Endothelial cell of umbilical vein (primary cell): ENCODE data around the gene CARNS1.
A peak's percentile ranks its signal among the peaks of the same experiment; 100 is the strongest.

Experiments
- EZH2 ChIP-seq: IDR thresholded peaks from 2 replicates; pipeline ENCODE4 v1.6.1; 2012; ENCODE audit warnings: borderline replicate concordance, low read depth, mild to moderate bottlenecking, moderate library complexity, low read length, inconsistent platforms; ENCODE audit not compliant: severe bottlenecking
- FOS ChIP-seq: IDR thresholded peaks from 2 replicates; pipeline ENCODE4 v1.6.1; 2011; ENCODE audit warnings: mild to moderate bottlenecking, low read length, moderate library complexity, borderline replicate concordance; ENCODE audit not compliant: insufficient read depth
- GATA2 ChIP-seq: IDR thresholded peaks from 2 replicates; pipeline ENCODE4 v1.7.0; 2011; ENCODE audit warnings: low read depth, mild to moderate bottlenecking, moderate library complexity, mixed read lengths, low read length; ENCODE audit not compliant: insufficient read length, insufficient read depth
- JUN ChIP-seq: IDR thresholded peaks from 2 replicates; pipeline ENCODE4 v1.6.1; 2011; ENCODE audit warnings: borderline replicate concordance, low read depth; ENCODE audit not compliant: insufficient read length, insufficient read depth
- MYC ChIP-seq: IDR thresholded peaks from one replicate; pipeline ENCODE4 v1.6.1; 2011; ENCODE audit warnings: mild to moderate bottlenecking, low read depth, low read length
- POLR2A ChIP-seq: IDR thresholded peaks from 2 replicates; pipeline ENCODE4 v1.6.1; 2012; ENCODE audit warnings: low read depth, mild to moderate bottlenecking, control low read depth, low read length
- POLR2AphosphoS5 ChIP-seq: IDR thresholded peaks from 2 replicates; pipeline ENCODE4 v1.6.1; 2012; ENCODE audit warnings: low read depth, mild to moderate bottlenecking, control low read depth, low read length, moderate library complexity; ENCODE audit not compliant: insufficient read depth
- TF ChIP-seq, protein P1 (sequence below), 2 donors: IDR thresholded peaks; 1 replicate in 1 of 2; 2 replicates in 1 of 2; pipeline ENCODE4 v1.5.1; 2011; ENCODE audit warnings: low read length in 2 of 2, mild to moderate bottlenecking in 2 of 2, moderate library complexity in 2 of 2, control low read depth in 1 of 2, inconsistent platforms in 1 of 2, low read depth in 1 of 2; ENCODE audit not compliant: insufficient read depth in 1 of 2; ENCODE audit errors: extremely low read depth in 1 of 2
- TF ChIP-seq, protein P2 (sequence below): IDR thresholded peaks from 2 replicates; pipeline ENCODE4 v1.6.1; 2011; ENCODE audit not compliant: insufficient read depth, insufficient read length

DNA sequence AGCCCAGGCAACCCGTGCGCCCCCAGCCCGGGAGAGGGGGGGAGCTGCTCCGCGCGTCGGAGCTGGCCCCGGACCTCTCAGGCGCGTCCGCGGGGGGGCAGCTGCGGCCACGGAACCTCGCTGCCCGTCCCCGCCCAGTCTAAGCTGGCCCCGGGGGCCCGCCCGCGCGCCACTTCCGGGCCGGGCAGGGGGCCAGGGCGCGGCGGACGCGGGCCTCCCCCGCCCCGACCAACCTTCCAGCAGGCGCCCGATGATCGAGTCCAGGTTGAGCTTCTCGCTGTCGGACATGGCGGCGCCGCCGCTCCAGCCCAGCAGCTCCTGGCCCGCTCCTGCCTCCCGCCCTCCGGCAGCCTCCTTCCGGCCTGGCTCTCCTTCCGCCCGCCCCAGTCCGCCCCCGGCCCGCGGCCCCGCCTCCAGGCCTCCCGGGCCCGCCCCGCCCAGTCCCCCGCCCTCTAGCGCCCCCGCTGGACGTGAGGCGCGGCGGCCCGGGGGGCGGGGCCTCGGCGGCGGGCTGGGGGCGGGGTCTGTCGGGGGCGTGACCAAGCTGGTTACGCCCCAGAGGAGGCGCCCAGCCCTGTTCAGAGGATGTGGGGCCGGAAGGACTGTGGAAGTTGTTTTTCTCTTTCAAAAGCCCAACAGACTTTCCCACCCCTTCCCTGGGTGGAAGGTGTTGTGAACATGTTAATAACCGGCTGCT is 13.8 kb upstream of the CARNS1 start, which contains the start of gene PPP1CA:
- TF ChIP-seq, protein P1, sequence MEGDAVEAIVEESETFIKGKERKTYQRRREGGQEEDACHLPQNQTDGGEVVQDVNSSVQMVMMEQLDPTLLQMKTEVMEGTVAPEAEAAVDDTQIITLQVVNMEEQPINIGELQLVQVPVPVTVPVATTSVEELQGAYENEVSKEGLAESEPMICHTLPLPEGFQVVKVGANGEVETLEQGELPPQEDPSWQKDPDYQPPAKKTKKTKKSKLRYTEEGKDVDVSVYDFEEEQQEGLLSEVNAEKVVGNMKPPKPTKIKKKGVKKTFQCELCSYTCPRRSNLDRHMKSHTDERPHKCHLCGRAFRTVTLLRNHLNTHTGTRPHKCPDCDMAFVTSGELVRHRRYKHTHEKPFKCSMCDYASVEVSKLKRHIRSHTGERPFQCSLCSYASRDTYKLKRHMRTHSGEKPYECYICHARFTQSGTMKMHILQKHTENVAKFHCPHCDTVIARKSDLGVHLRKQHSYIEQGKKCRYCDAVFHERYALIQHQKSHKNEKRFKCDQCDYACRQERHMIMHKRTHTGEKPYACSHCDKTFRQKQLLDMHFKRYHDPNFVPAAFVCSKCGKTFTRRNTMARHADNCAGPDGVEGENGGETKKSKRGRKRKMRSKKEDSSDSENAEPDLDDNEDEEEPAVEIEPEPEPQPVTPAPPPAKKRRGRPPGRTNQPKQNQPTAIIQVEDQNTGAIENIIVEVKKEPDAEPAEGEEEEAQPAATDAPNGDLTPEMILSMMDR (IDR thresholded peaks at IDR 0.05; ENCODE audit: extremely low read depth in 1 of 2, insufficient read depth in 1 of 2, low read depth in 1 of 2, low read length in 2 of 2), result peak in 1 of 2 donors; percentile 26
- TF ChIP-seq POLR2AphosphoS5 (peak; percentile 98), GATA2 (no peak), EZH2 (no peak), POLR2A (peak; percentile 90), MYC (no peak), JUN (no peak), FOS (no peak)
- TF ChIP-seq, protein P2, sequence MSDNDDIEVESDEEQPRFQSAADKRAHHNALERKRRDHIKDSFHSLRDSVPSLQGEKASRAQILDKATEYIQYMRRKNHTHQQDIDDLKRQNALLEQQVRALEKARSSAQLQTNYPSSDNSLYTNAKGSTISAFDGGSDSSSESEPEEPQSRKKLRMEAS, result no peak
